Measurements from ENCODE around the gene RNASE4. TPM values are rescaled to one million over a fixed set of nuclear protein-coding genes. Genes with fewer than 3 reads are reported as not detected.

RNASE4 gene
- total and polyA plus RNA-seq, 2 donors (not counting 3 experiments of a cell fraction or from before 2014, with no cell fraction given) = 6.9 to 27.4 TPM

DNA sequence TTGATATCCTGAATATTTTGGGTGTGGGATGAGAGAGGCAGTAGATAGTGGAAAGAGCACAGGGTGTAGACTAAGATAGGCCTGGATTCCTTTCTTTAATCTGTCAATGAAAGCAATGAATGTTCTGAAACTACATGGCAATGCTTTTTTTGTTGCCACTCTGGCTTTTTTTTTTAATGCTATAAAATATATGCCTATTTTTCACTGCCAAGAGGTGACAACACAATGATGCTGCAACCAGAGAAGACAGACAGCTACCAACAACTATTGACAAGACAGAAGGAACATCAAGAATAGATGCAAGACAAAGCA, 13.6 kb downstream of the RNASE4 start:
- FAIRE-seq (no peak), DNase-seq (ENCODE audit: low read depth, low spot score) (no peak)
- no peak overlapping the region for H3K4me3 ChIP-seq (replicated peaks in 1 of 3; ENCODE audit: insufficient read depth in 1 of 3, low read depth in 1 of 3, low read length in 3 of 3)
- dilution Hi-C loops (cut with MboI; ENCODE audit: extremely low pct_ligation_motif_present, low sequenced_read_pairs) = no loop called here
- POLR2A ChIA-PET = no interaction called here
- H3K27me3 ChIP-seq (ENCODE audit: control insufficient read depth in 2 of 2, insufficient read depth in 2 of 2, low read length in 2 of 2) = no peaks in the 10 kb centered on the region
- no peaks in the 10 kb centered on the region for H3K9me3 ChIP-seq (replicated peaks; ENCODE audit: control insufficient read depth, insufficient read depth, low read length)
- H3K36me3 ChIP-seq (ENCODE audit: control insufficient read depth in 2 of 2, extremely low read depth in 1 of 2, insufficient read depth in 2 of 2, low read length in 2 of 2) = no peaks in the 10 kb centered on the region
- no peaks in the 10 kb centered on the region for H3K9me1 ChIP-seq (replicated peaks; ENCODE audit: control insufficient read depth, extremely low read depth, insufficient read depth, low read length)
- peaks cover 11% of the 10 kb centered on the region for H3K4me1 ChIP-seq (ENCODE audit: control insufficient read depth, extremely low read depth, insufficient read depth, low read length)
- no peak overlapping the region for H3K27ac ChIP-seq (ENCODE audit: insufficient read depth, low read depth, low read length)
- CTCF ChIA-PET = interaction anchor here (1.0 to 5.1 kb wide), 6 partner anchors 9 to 273 kb away, joined by 4 to 96 read pairs (median 11); no protein-coding TSS in a partner anchor
- H3K79me2 ChIP-seq (ENCODE audit: control insufficient read depth, insufficient read depth, low read length) = no peaks in the 10 kb centered on the region
- TF ChIP-seq FOS (IDR thresholded peaks at IDR 0.05; ENCODE audit: borderline replicate concordance, insufficient read depth, low read length) (no peak), POLR2A (IDR thresholded peaks at IDR 0.05; ENCODE audit: low read depth, low read length) (no peak), GATA2 (IDR thresholded peaks at IDR 0.05; ENCODE audit: insufficient read depth, insufficient read length, low read depth, low read length) (no peak), JUN (IDR thresholded peaks at IDR 0.05; ENCODE audit: borderline replicate concordance, insufficient read depth, insufficient read length, low read depth) (no peak), EZH2 (IDR thresholded peaks at IDR 0.05; ENCODE audit: borderline replicate concordance, low read depth, low read length, severe bottlenecking) (no peak), POLR2AphosphoS5 (IDR thresholded peaks at IDR 0.05; ENCODE audit: insufficient read depth, low read depth, low read length) (no peak), CTCF (IDR thresholded peaks at IDR 0.05; ENCODE audit: extremely low read depth in 1 of 2, insufficient read depth in 1 of 2, low read depth in 1 of 2, low read length in 2 of 2) (no peak), MYC (IDR thresholded peaks at IDR 0.05; ENCODE audit: low read depth, low read length) (no peak)
- H2AFZ ChIP-seq (ENCODE audit: low read depth, low read length) = no peak overlapping the region
- BruUV-seq (replicated peaks) = no TSS peak
- H3K9ac ChIP-seq (replicated peaks; ENCODE audit: extremely low read depth, insufficient read depth, low read length) = no peak overlapping the region
- H4K20me1 ChIP-seq (replicated peaks; ENCODE audit: control insufficient read depth, extremely low read depth, insufficient read depth, low read length) = no peaks in the 10 kb centered on the region
- intact Hi-C loops (cut with micrococcal nuclease) = loop anchor here (10.0 kb wide), 1 partner anchor 163 kb away; no protein-coding TSS in a partner anchor
- no peak overlapping the region for H3K4me2 ChIP-seq (ENCODE audit: insufficient read depth, low read length)
